ENCODE data around the gene LAMB2.

LAMB2 gene

GRCh38 chr3:49132437-49133225, at the start of gene LAMB2:
LAMB2 (minus strand) TSS chr3:49133050; CDS start chr3:49132867, 183 bp downstream.
- peak; percentile 82 for DNase-seq

- DNase-seq = no peak
These were observed 48.5 kb upstream of the LAMB2 start for GRCh38 chr3:49181351-49181750.

- no peak for DNase-seq
These were observed 47.3 kb upstream of the LAMB2 start for GRCh38 chr3:49180116-49180515.

GRCh38 chr3:49177073-49177472, 44.2 kb upstream of the LAMB2 start:
- DNase-seq = no peak

GRCh38 chr3:49175530-49175929, 42.7 kb upstream of the LAMB2 start:
- no peak for DNase-seq

- DNase-seq = no peak
These were observed 41.6 kb upstream of the LAMB2 start for GRCh38 chr3:49174397-49174985.

- DNase-seq = no peak
These were observed 40.9 kb upstream of the LAMB2 start for GRCh38 chr3:49173792-49174170.

GRCh38 chr3:49173116-49173791, 40.4 kb upstream of the LAMB2 start:
- DNase-seq = no peak

- DNase-seq = no peak
These were observed 39.7 kb upstream of the LAMB2 start for GRCh38 chr3:49172551-49173041.

GRCh38 chr3:49171775-49172500, 39.1 kb upstream of the LAMB2 start:
- no peak for DNase-seq

- peak; percentile 83 for DNase-seq
These were observed 38.4 kb upstream of the LAMB2 start, which contains the start of gene KLHDC8B for GRCh38 chr3:49171119-49171774. KLHDC8B (plus strand) TSS chr3:49171598; CDS start chr3:49172770, 1,172 bp downstream.

- no peak for DNase-seq
These were observed 37.9 kb upstream of the LAMB2 start for GRCh38 chr3:49170744-49171118.

- DNase-seq = no peak
These were observed 34.1 kb upstream of the LAMB2 start for GRCh38 chr3:49166752-49167556.

GRCh38 chr3:49165771-49166751, 33.2 kb upstream of the LAMB2 start, which contains the start of gene CCDC71:
CCDC71 (minus strand) TSS chr3:49166331; CDS start chr3:49164208, 2,123 bp downstream.
- peak; percentile 37 for DNase-seq

- no peak for DNase-seq
These were observed 32.3 kb upstream of the LAMB2 start for GRCh38 chr3:49164983-49165720.

- DNase-seq = no peak
These were observed 30.8 kb upstream of the LAMB2 start for GRCh38 chr3:49163609-49164008.

GRCh38 chr3:49162751-49163419, 30.0 kb upstream of the LAMB2 start:
- no peak for DNase-seq

- DNase-seq = no peak
These were observed 29.1 kb upstream of the LAMB2 start for GRCh38 chr3:49161808-49162530.
